Right lobe of liver (tissue), 6 donors: Measurements from ENCODE around the gene PRM1. TPM values are rescaled to one million over a fixed set of nuclear protein-coding genes. Genes with fewer than 3 reads are reported as not detected.
A peak's percentile ranks its signal among the peaks of the same experiment; 100 is the strongest.

ENCODE experiments used
- ATAC-seq, 4 donors: fragments of 200-7000 bp; cut with Tn5 transposase; one replicate each; pipeline ENCODE4 v1.9.1; 2020; ENCODE audit warnings: mild to moderate bottlenecking in 4 of 4, moderate library complexity in 4 of 4
- DNase-seq, 3 donors: peaks; one replicate each; pipeline ENCODE4 v3.0.0-alpha.2; 2020
- H3K27ac ChIP-seq, 3 donors: fragments of 200-600 bp; one replicate each; pipeline ENCODE4 v1.8.0; 2022
- H3K27me3 ChIP-seq, 2 donors: fragments of 200-600 bp; one replicate each; pipeline ENCODE4 v1.8.0; 2022
- H3K36me3 ChIP-seq, 4 donors: fragments of 200-600 bp; sonication (generic) in 1 of 4; one replicate each; pipeline versions ENCODE4 v1.5.1 to v1.8.0; 2017 to 2022; ENCODE audit warnings: control low read depth in 1 of 4
- H3K4me1 ChIP-seq, 4 donors: fragments of 200-600 bp; sonication (generic) in 1 of 4; one replicate each; pipeline versions ENCODE4 v1.5.1 to v1.8.0; 2017 to 2022; ENCODE audit warnings: control low read depth in 1 of 4
- H3K4me3 ChIP-seq, 3 donors: fragments of 200-600 bp; one replicate each; pipeline ENCODE4 v1.8.0; 2022
- H3K9me3 ChIP-seq, 4 donors: fragments of 200-600 bp; sonication (generic) in 1 of 4; one replicate each; pipeline versions ENCODE4 v1.5.1 to v1.8.0; 2017 to 2022; ENCODE audit warnings: control low read depth in 1 of 4
- POLR2A ChIP-seq: fragments of 450-650 bp; IDR thresholded peaks from one replicate; pipeline ENCODE4 v1.6.1; 2017; ENCODE audit warnings: antibody characterized with exemption, mild to moderate bottlenecking
- WGBS: methylation state at CpG from one replicate; pipeline ENCODE4 v1.1.6; 2018; ENCODE audit warnings: low coverage, low lambda C conversion rate; ENCODE audit not compliant: insufficient coverage; ENCODE audit errors: missing lambda C conversion rate; 5-methylcytosine and 5-hydroxymethylcytosine counted together
- intact Hi-C, 2 donors: fragments of 100-400 bp; cut with DNase I; formaldehyde crosslinking; loops; one replicate each; pipeline versions ENCODE4 v1.11.2 to v1.14.1; 2022
- total RNA-seq, 6 experiments: library from RNA; depleted of rRNA in 2 of 6; stranded (reverse); fragments of >200 nt in 2 of 6; fragmentation: NEBNext Ultra II Directional in 3 of 6; extraction: Animal tissue kit (Norgen Biotek cat#: 25700) in 3 of 6; gene quantifications; one replicate each; pipeline versions ENCODE4 v1.1.0 to v1.2.4, GENCODE V29; 2016 to 2023
- TF ChIP-seq, protein P1 (sequence below), 4 donors: fragments of 200-600 bp in 3 of 4; fragments of 450-650 bp in 1 of 4; IDR thresholded peaks; one replicate each; pipeline versions ENCODE4 v1.5.1 to v1.8.0; 2016 to 2022; ENCODE audit warnings: antibody characterized with exemption in 4 of 4, mild to moderate bottlenecking in 2 of 4
- donor health status: DM: no; HTN: yes; CAD: no.
- donor health status: DM: no; HTN: no; CAD: no.
- donor health status: DM: no; HTN: no; CAD: no.
- donor health status: DM: no; HTN: yes; CAD: no.
- donor health status: DM: no; HTN: yes; CAD: no.

The PRM1 gene
- total RNA-seq, 6 experiments from 2014 or later, result not detected

GRCh38 chr16:11239644-11240632, 41.2 kb downstream of the PRM1 start:
- TF ChIP-seq POLR2A, result no peak
- TF ChIP-seq, protein P1, sequence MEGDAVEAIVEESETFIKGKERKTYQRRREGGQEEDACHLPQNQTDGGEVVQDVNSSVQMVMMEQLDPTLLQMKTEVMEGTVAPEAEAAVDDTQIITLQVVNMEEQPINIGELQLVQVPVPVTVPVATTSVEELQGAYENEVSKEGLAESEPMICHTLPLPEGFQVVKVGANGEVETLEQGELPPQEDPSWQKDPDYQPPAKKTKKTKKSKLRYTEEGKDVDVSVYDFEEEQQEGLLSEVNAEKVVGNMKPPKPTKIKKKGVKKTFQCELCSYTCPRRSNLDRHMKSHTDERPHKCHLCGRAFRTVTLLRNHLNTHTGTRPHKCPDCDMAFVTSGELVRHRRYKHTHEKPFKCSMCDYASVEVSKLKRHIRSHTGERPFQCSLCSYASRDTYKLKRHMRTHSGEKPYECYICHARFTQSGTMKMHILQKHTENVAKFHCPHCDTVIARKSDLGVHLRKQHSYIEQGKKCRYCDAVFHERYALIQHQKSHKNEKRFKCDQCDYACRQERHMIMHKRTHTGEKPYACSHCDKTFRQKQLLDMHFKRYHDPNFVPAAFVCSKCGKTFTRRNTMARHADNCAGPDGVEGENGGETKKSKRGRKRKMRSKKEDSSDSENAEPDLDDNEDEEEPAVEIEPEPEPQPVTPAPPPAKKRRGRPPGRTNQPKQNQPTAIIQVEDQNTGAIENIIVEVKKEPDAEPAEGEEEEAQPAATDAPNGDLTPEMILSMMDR (IDR thresholded peaks at IDR 0.05), result no peak
- no peak for DNase-seq
- Histone ChIP-seq H3K9me3 (no peaks in the 10 kb centered on the region), H3K36me3 (no peaks in the 10 kb centered on the region), H3K4me3 (no peak overlapping the region), H3K4me1 (peaks cover 0 to 10% (median 2%) of the 10 kb centered on the region in 4 donors), H3K27me3 (no peaks in the 10 kb centered on the region), H3K27ac (no peak overlapping the region)
- no peak for ATAC-seq
- intact Hi-C loops, result no loop called here
- WGBS, result 84% methylated on average over 9 of the region's 10 CpGs

DNA sequence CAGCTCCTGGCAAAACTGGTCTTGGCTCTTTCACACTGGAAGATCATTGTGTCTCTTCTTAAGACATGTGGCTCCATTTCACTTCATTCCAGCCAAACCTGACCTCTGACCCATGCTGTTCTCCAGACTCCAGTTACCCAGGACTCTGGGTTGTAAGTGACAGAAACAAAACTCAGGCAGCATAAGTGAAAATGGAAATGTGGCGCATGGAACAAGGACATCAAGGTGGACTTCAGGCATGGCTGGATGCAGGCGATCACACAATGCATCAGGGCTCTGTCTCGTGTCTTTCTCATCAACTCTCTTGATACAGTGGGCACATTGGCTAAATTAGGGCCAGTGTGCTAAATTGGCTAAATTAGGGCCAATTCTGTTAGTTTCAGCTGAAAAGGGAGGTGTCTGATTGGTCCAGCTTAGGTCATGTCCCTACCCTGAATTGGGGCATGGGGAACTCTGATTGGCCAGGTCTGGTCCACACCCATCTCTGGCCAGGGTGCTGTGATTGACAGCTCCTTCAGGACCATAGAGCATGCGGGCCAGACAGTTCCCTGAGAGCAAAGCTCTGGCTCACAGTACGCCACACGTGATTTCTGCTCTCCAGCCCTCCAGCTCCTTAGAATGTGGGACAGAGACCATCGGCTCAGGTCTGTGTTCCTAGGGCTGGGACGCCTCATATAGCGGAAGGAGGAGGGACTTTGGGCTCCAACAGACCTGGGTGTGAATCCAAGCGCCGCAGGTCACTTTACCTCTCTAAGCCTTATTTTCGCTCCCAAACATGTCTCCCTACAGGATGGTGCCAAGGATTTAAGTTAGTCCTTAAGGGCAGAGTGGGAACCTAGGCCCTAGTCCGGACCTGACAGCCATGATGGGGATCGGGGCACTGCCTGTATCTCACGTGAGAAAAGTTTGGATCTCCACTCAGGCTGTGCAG, 42.6 kb downstream of the PRM1 start:
- no peak for TF ChIP-seq POLR2A
- TF ChIP-seq, protein P1 (IDR thresholded peaks at IDR 0.05), result no peak
- no peaks in the 10 kb centered on the region for H3K9me3 ChIP-seq
- no peaks in the 10 kb centered on the region for H3K36me3 ChIP-seq
- intact Hi-C loops, result no loop called here
- 88% methylated on average over 5 of the region's 15 CpGs for WGBS
- no peaks in the 10 kb centered on the region for H3K27me3 ChIP-seq
- DNase-seq (no peak), ATAC-seq (no peak)
- peaks cover 0 to 10% (median 2%) of the 10 kb centered on the region in 4 donors for H3K4me1 ChIP-seq
- H3K27ac ChIP-seq, result no peak overlapping the region
- no peak overlapping the region for H3K4me3 ChIP-seq

- Histone ChIP-seq H3K27ac (no peak overlapping the region), H3K27me3 (no peaks in the 10 kb centered on the region), H3K36me3 (no peaks in the 10 kb centered on the region), H3K4me1 (peaks cover 0 to 15% (median 4%) of the 10 kb centered on the region in 4 donors), H3K4me3 (no peak overlapping the region), H3K9me3 (no peaks in the 10 kb centered on the region)
- intact Hi-C loops, result no loop called here
- no peak for ATAC-seq
- 65% methylated on average over 8 of the region's 10 CpGs for WGBS
- no peak for DNase-seq
- TF ChIP-seq, protein P1 (IDR thresholded peaks at IDR 0.05), result no peak
- TF ChIP-seq POLR2A, result no peak
Measured at GRCh38 chr16:11236461-11237254, 44.5 kb downstream of the PRM1 start.

DNA sequence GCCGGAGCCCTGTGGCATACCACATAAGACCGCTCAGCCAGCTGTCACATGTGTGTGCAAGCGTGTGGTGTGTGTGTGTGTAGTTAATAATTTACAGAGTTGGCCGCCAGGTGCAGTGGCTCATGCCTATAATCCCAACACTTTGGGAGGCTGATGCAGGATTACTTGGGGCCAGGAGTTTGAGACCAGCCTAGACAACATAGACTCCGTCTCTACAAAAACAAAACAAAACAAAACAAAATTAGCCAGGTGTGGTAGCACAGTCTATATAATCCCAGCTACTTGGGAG, 45.5 kb downstream of the PRM1 start:
- H3K4me3 ChIP-seq, result no peak overlapping the region
- H3K27me3 ChIP-seq, result no peaks in the 10 kb centered on the region
- WGBS, result 21% methylated on average over 5 of the region's 5 CpGs
- peaks cover 0 to 15% (median 4%) of the 10 kb centered on the region in 4 donors for H3K4me1 ChIP-seq
- no peak overlapping the region for H3K27ac ChIP-seq
- no peaks in the 10 kb centered on the region for H3K9me3 ChIP-seq
- H3K36me3 ChIP-seq, result no peaks in the 10 kb centered on the region
- no peak for TF ChIP-seq POLR2A
- TF ChIP-seq, protein P1 (IDR thresholded peaks at IDR 0.05), result no peak
- DNase-seq (peak in 2 of 3 donors; percentile 49 to 68), ATAC-seq (peak; percentile 80 to 90 (median 89))
- intact Hi-C loops, result no loop called here
